Type B pancreatic cell (in vitro differentiated cells): ENCODE data around the gene ZDHHC8. TPM values are rescaled to one million over a fixed set of nuclear protein-coding genes. Genes with fewer than 3 reads are reported as not detected.

Experiments
- DNase-seq: peaks from one replicate; pipeline ENCODE4 v3.0.0; 2021; ENCODE audit warnings: mixed read lengths; ENCODE audit not compliant: unreplicated experiment; ENCODE audit errors: extremely low spot score
- H3K27ac Mint-ChIP-seq: 2 replicates; pipeline ENCODE4 v1.8.0; 2021; ENCODE audit warnings: mild to moderate bottlenecking, mixed read lengths
- H3K27me3 Mint-ChIP-seq: 2 replicates; pipeline ENCODE4 v1.8.0; 2021; ENCODE audit warnings: mixed read lengths
- H3K36me3 Mint-ChIP-seq: 2 replicates; pipeline ENCODE4 v1.8.0; 2021; ENCODE audit warnings: mixed read lengths
- H3K4me1 Mint-ChIP-seq: one replicate; pipeline ENCODE4 v1.8.0; 2021; ENCODE audit warnings: mixed read lengths; ENCODE audit not compliant: unreplicated experiment
- H3K4me3 Mint-ChIP-seq: 2 replicates; pipeline ENCODE4 v1.8.0; 2021; ENCODE audit warnings: mild to moderate bottlenecking, mixed read lengths
- H3K9me3 Mint-ChIP-seq: 2 replicates; pipeline ENCODE4 v1.8.0; 2021; ENCODE audit warnings: mixed read lengths
- total RNA-seq: library from RNA; stranded (reverse); gene quantifications from 2 replicates; pipeline ENCODE4 v1.2.1, GENCODE V29; 2021; ENCODE audit warnings: low replicate concordance
- TF ChIP-seq, protein P1 (sequence below): fragments of 200-600 bp; sonication (generic); conservative IDR thresholded peaks from 2 replicates; pipeline ENCODE4 v1.5.0; 2021; ENCODE audit warnings: antibody characterized with exemption, mild to moderate bottlenecking

Gene ZDHHC8
- total RNA-seq, 1 donor from 2014 or later, result 73.6 TPM

DNA sequence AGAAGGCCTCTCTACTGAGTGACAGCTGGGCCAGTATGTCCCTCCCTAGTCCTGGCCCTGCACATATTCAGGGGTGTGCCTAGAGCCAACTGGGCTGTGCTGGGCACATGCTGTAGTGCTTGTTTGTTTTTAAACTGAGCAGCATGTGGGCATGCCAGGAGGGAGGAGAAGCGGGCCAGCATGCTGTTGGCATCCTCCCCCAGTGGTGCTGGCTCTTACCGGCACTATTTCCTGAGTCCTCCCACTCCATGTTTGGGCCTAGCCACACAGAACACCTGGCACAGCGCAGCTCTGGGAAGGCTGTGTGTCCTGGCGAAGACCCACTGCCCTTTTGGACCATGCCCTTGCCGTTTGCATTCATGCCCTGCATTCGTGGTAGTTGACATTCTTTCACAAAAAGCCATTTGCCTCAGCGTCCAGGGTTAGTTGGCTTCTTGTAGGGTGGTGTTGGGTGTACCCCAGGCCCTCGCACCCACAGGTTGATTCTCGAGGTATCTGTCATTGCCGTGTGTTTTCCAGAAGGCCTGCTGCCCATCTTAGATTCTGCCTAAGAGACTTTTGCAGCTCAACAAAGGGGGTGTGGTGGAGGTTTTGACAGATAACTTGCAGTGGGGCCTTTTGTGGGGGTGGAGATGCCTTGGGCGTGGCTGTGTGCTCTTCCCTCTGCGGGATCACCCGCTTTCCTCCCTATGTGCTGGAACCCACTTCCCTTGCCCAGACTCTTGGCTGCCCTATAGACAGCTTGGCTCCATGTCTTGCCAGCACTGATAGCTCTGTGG lies 38.0 kb upstream of the ZDHHC8 start:
- DNase-seq, result no peak
- Mint-ChIP-seq H3K4me1 (no peaks in the 10 kb centered on the region), H3K36me3 (peaks cover 59% of the 10 kb centered on the region), H3K4me3 (no peak overlapping the region), H3K9me3 (no peaks in the 10 kb centered on the region), H3K27me3 (no peaks in the 10 kb centered on the region), H3K27ac (no peak overlapping the region)
- TF ChIP-seq, protein P1, sequence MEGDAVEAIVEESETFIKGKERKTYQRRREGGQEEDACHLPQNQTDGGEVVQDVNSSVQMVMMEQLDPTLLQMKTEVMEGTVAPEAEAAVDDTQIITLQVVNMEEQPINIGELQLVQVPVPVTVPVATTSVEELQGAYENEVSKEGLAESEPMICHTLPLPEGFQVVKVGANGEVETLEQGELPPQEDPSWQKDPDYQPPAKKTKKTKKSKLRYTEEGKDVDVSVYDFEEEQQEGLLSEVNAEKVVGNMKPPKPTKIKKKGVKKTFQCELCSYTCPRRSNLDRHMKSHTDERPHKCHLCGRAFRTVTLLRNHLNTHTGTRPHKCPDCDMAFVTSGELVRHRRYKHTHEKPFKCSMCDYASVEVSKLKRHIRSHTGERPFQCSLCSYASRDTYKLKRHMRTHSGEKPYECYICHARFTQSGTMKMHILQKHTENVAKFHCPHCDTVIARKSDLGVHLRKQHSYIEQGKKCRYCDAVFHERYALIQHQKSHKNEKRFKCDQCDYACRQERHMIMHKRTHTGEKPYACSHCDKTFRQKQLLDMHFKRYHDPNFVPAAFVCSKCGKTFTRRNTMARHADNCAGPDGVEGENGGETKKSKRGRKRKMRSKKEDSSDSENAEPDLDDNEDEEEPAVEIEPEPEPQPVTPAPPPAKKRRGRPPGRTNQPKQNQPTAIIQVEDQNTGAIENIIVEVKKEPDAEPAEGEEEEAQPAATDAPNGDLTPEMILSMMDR, result no peak

DNA sequence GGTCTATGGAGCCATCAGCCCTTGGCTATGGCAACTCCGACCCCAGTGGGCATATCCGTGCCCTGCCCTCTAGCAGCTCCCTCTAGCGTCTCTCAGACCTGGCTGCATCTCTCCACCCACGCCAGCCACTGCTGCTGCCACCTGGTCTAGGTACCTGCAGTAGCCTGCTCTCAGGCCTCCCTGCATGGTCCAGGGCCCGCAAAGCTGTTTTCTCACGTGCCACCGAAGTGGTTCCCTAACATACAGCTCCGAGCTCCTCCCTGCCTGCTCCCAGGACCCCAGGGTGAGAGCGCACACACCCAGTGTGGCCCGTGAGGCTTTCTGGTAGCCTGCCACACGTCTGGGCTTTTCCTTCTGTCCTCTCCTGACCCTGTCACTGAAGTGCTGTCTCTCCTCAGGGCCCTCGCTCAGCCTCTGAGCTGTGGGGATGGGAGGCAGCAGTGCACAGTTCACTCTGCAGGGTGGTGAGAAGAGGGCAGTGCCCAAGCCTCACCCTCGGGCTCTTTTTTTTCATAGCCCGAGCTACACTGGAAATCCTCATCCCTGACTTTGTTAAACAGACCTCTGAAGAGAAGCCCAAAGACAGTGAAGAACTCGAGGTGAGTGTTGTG lies 37.3 kb upstream of the ZDHHC8 start:
- Mint-ChIP-seq H3K27ac (no peak overlapping the region), H3K36me3 (peaks cover 59% of the 10 kb centered on the region), H3K4me3 (no peak overlapping the region), H3K4me1 (no peaks in the 10 kb centered on the region), H3K9me3 (no peaks in the 10 kb centered on the region), H3K27me3 (no peaks in the 10 kb centered on the region)
- no peak for DNase-seq
- TF ChIP-seq, protein P1, result no peak

DNA sequence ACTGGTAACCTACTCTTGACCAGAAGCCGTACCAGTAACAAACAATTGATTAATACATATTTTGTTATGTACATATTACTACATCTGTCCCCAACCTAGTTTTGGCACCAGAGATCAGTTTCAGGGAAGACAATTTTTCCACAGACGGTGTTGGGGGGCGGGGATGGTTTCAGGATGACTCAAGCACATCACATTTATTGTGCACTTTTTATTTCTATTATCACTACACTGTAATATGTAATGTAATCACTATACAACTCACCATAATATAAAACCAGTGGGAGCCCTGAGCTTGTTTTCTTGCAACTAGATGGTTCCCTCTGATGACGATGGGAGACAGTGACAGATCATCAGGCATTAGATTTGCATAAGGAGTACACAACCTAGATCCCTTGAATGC lies 36.1 kb upstream of the ZDHHC8 start:
- Mint-ChIP-seq H3K27me3 (no peaks in the 10 kb centered on the region), H3K36me3 (peaks cover 53% of the 10 kb centered on the region)
- TF ChIP-seq, protein P1, result no peak

DNA sequence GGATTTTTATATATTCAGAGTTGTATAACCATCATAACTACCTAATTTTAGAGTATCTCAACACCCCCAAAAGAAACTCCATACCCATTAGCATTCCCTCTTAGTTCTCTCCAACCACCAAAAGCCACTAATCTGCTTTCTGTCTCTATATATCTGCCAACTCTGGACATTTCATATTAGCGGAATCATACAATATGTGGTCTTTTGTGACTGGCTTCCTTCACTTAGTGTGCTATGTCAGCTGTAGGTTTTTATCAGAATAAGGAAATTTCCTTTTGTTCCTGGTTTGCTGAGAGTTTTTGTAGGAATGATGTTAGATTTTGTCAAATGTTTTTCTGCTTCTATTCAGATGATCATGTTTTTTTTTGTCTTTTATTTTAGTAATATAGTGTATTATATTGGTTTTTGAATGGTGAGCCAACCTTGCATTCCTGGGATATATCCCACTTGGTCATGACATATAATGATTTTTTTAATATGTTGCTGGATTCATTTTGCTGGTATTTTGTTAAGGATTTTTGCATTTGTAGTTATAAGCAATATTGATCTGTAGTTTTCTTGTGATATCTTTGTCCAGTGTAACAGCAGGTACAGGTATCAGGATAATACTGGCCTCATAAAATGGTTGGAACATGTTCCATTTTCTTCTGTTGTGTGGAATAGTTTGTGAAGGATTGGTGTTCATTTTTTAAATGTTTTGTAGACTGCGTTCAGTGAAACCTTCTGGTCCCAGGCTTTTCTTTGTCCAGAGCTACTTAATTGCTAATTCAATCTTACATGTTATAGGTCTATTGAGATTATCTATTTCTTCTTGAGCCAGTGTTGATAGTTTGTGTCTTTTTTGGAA lies 34.8 kb upstream of the ZDHHC8 start:
- no peak for DNase-seq
- Mint-ChIP-seq H3K9me3 (no peaks in the 10 kb centered on the region), H3K27me3 (no peaks in the 10 kb centered on the region), H3K4me1 (no peaks in the 10 kb centered on the region), H3K36me3 (peaks cover 42% of the 10 kb centered on the region), H3K27ac (no peak overlapping the region), H3K4me3 (no peak overlapping the region)
- TF ChIP-seq, protein P1, result no peak

More for the DNA sequence above, 36.1 kb upstream of the ZDHHC8 start:
- no peaks in the 10 kb centered on the region for H3K4me1 Mint-ChIP-seq
- H3K27ac Mint-ChIP-seq, result no peak overlapping the region
- H3K4me3 Mint-ChIP-seq, result no peak overlapping the region
- no peak for DNase-seq
- H3K9me3 Mint-ChIP-seq, result no peaks in the 10 kb centered on the region

DNA sequence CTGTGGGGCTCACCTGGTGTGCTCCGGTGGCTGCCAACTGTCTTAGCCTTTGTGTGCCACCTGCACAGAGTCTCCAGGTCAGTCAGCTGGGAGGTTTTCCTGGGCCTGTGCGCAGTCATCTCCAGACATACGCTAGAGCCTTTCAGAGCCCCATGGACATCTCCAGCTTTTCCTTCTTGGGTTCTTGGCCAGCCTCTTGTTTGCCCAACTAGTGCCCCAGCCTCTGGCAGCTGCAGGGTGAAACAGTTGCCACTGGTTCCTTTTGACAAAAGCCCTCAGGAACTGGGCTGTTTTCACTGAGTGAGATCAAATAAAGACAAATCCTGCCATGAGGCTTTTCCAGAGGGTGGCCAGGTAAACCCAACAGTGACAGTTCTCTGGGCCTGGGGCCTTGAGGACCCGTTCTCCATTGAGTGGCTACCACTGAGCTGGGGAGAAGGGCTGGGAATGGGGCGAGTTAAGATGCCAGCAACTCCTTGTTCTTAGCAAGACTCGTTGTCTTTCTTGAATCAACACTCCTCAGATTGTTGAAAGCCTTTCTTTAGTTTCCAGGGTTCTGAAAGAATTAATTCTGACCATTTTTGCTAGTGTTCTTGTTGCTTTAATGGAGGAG lies 32.4 kb upstream of the ZDHHC8 start:
- no peak overlapping the region for H3K27ac Mint-ChIP-seq
- TF ChIP-seq, protein P1, result no peak
- H3K27me3 Mint-ChIP-seq, result no peaks in the 10 kb centered on the region
- DNase-seq, result no peak
- peaks cover 34% of the 10 kb centered on the region for H3K36me3 Mint-ChIP-seq
- no peaks in the 10 kb centered on the region for H3K4me1 Mint-ChIP-seq
- H3K4me3 Mint-ChIP-seq, result no peak overlapping the region
- no peaks in the 10 kb centered on the region for H3K9me3 Mint-ChIP-seq
